GM19043 (cell line): ENCODE results near the gene S100A12.

Experiments
- ATAC-seq: cut with Tn5 transposase; IDR thresholded peaks from one replicate; pipeline ENCODE4 v1.9.1; 2021; ENCODE audit warnings: low read depth; ENCODE audit not compliant: unreplicated experiment

Gene S100A12

DNA sequence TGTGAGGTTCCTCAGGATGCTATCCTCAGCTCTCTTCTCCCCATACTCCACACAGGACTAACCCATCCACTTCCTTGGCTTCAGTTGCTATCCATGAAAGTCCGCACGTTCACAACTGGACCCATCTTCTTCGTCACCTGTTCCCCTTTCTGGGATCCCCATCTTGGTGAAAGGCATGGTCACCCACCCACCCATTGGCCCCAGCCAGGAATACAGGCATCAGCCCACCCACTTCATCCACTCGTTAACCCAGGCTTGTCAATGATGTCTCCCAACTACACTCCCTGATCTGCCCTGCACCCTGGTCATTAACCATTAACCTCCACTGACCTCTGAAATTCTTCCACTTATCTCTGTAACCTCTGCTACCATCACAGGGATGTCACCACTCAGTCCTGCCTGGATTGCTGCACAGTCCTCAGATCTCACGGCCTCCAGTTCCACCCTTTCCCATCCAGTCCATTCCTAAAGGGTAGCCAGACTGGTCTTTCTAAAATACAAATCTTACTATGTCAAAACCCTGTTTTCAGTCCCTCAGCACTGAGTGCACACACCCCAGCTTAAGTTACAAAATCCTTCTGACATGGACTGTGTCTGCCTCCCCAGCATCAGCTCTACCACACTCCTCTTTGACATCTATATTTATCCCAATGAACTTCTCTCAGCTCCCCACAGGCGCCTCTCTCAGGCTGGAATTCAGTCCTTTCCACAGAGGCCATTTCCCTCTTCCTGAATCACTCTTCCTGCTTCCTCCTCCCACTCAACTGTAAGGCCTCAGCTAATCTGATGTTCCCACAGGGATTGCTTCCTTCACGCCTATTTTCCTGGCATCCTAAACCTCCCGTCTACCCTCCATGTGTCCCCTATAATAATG, 37.2 kb downstream of the S100A12 start:
- no peak for ATAC-seq

DNA sequence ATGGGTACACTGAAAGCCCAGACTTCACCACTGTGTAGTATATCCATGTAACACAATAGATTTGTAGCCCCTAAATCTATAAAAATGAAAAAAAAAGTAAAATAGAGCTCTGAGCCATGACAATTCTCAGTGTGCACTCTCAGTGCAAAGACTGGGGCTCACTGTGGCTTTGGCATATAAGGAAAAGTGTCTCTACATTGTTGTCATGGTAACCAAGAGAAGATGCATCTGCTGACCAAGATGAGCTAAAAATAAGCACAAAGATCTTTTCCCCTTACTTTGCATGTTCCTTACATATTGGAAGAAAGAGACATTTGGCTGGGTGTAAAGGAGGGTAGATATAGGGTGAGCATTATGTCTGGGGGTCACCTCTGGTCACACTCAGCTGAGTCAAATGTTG, 38.8 kb downstream of the S100A12 start:
- no peak for ATAC-seq

DNA sequence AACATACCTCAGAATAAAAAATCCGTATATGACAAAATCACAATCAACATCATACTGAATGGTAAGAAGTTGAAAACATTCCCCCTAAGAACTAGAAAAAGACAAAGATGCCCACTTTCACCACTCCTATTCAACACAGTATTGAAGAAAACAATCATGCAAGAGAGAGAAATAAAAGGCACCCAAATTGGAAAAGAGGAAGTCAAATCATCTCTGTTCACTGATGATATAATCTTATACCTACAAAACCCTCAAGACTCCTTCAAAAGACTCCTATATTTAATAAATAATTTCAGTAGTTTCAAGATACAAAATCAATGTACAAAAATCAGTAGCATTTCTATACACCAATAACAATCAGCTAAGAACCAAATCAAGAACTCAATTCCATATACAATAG, 41.5 kb downstream of the S100A12 start:
- no peak for ATAC-seq

DNA sequence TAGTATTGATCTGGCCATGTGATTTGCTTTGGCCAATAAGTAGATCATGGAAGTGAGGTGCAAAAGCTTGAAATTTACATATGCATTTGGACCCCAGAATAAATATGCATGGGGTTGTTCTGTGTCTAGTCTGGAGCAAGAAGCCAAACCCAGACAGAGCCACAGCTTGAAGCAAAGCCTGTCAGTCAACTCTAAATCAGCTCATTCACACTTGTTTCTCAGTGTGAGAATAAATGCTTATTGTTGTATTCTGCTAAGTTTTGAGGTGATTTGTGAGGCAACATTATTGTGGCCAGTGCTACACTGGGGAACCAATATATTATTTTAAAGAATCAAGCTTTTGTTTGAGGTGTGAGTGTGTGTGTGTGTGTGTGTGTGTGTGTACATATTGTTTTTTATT, 50.5 kb downstream of the S100A12 start:
- no peak for ATAC-seq
